GM21515 (cell line): Measurements from ENCODE around the gene MYO18B.

Source experiments
- ATAC-seq: cut with Tn5 transposase; IDR thresholded peaks from one replicate; pipeline ENCODE4 v1.9.1; 2021; ENCODE audit not compliant: unreplicated experiment

MYO18B gene

GRCh38 chr22:25772288-25772687 lies 30.3 kb downstream of the MYO18B start:
- ATAC-seq, result no peak

DNA sequence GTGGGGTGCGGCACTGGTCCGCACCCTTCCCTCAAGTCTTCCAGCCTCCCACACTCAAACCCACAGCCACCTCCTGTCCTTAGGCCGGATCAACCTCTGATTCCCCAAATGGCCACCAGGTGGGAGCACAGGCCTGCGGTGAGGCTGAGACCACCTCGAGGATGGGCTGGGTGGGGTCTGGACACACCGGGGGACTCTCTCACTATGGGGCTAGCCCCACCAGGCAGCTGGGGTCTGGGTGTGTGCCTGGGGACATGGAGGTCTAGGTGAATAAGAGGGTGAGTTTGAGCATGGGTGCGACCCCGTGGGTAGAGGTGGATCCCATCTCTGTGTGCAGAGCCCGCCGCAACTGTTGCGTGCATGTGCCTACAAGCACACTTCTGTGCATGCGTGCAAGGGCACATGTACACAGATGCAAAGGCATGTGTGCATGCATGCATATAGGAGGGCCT lies 32.6 kb downstream of the MYO18B start:
- ATAC-seq, result no peak

DNA sequence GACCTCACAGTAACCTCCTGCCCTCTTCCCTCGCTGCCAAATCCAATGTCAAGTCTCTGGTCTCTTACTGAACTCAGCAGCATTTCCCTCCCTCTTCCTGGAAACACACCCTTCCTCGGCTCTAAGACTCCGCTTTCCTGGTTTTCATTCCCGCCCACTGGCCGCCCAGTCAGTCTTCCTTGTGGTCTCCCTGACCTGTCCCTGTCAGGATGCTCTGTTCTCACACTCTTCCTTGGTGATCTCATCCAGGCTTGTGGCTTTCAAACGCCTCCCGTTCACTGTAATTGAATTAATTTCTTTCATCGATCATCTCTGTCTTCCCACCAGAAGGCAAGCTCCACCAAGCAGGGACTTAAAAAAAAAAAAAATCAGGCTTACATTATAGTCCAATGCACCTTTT lies 33.5 kb downstream of the MYO18B start:
- no peak for ATAC-seq

- no peak for ATAC-seq
Measured at GRCh38 chr22:25777411-25777810, 35.4 kb downstream of the MYO18B start.

DNA sequence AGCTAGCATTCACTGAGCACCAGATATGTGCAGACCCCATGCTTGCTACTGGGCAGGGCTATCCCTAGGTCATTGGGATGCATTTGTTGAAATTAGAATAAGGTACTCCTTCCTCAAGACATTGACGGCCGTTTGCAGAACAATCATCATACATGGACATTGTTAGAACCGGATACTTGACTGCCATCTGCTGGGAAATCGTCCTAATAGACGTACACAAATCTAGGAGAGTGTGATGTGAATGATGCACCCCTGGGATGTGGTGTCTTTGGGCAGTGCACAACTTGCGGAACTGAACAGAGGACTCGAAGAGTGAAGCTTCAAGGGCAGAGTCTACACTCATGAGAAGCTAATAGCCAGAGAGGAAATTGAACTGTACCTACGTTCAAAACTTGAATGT lies 35.9 kb downstream of the MYO18B start:
- ATAC-seq, result no peak

DNA sequence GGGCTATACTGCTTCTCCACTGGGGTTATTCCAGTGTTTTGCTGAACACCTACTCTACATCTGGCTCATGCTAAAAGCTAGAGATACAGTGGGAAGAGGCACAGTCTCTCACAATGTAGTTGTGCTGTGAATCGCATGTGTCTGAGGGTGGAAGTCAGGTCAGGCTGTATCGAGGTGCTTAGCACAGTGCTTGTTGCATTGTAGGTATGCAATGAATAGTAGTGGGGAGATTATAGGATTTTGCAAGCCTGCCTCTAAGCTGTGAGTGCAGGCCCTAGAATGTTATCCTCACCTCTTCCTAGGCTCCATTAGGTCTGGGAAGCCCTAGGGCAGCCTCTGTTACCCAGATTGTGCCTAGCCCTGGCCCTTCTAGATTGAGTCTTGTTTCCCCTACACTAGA lies 37.4 kb downstream of the MYO18B start:
- no peak for ATAC-seq

GRCh38 chr22:25779890-25780289 lies 37.9 kb downstream of the MYO18B start:
- no peak for ATAC-seq

DNA sequence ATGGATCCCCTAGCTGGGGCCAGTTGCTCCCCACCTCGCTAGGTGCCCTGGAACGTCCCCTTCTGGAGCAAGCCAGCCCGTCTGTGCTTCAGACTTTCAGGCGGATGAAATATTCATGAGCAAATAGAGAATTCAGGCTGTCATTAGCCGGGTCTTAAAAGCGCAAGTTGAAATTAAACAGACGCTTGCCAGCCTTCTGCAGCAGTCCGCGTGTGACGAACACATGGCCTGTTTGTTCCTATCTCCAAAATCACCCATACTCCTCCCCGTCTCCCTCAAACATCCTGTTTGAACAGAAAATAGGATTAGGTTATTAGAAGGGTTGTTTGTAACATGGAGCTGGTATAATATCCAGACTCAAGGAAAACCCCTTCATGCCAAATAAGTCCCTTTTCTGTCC lies 38.7 kb downstream of the MYO18B start:
- no peak for ATAC-seq

GRCh38 chr22:25781801-25782200 lies 39.8 kb downstream of the MYO18B start:
- no peak for ATAC-seq

DNA sequence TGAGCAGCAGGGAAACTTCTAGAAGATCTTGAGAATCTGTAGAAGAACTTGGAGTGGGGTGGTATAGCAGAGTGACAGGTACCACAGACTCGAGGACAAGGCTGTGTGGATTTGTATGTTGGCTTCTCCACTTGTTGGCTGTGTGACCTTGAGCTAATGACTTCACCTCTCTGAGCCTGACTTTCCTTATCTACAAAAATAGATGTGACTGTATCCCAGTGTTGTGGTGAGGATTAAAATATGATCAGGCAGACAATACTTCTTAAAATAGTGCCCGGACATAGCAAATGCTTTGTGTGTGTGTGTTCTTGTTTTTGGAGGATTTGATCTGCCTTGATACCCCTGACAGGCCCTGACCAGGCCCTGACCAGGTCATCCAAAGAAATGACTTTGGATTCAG lies 40.8 kb downstream of the MYO18B start:
- no peak for ATAC-seq

GRCh38 chr22:25783856-25784255 lies 41.9 kb downstream of the MYO18B start:
- ATAC-seq, result no peak

DNA sequence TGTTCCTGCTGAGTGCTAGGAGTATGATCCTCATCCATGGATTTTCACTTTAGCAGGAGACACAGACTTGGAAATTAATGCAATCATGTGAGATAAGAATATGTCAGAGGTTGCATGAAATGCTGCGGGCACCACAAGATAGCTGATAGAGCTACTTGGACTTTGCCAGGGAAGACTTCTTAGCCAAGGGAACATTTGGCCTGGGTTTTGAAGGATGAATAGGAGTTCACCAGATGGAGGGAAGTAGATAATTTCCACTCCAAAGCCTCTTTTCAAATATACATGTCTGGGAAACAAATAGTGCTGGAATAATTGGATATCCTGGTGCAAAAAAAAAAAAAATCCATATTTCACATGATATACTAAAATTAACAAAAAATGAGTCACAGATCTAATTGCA lies 44.2 kb downstream of the MYO18B start:
- no peak for ATAC-seq

GRCh38 chr22:25791556-25791955 lies 49.6 kb downstream of the MYO18B start:
- ATAC-seq, result no peak

DNA sequence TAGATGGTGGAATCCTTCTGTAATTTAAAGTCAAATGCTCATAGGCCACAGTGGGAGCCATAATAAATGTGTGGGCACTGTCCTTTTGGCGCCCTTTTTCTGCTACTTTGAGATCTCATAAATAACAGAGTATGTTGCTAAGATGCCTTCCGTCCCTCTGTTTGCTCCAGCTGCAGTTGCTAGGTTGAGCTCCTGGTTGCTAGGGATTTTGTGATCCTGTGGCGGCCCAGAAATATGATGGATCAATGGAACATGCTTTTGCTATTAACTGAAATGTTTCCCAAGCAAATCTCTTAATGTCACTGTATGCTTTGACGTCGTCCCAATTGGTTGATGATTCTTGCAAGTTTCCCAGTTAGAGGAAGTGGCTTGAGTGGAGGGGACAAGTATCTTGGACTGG lies 53.5 kb downstream of the MYO18B start:
- no peak for ATAC-seq

DNA sequence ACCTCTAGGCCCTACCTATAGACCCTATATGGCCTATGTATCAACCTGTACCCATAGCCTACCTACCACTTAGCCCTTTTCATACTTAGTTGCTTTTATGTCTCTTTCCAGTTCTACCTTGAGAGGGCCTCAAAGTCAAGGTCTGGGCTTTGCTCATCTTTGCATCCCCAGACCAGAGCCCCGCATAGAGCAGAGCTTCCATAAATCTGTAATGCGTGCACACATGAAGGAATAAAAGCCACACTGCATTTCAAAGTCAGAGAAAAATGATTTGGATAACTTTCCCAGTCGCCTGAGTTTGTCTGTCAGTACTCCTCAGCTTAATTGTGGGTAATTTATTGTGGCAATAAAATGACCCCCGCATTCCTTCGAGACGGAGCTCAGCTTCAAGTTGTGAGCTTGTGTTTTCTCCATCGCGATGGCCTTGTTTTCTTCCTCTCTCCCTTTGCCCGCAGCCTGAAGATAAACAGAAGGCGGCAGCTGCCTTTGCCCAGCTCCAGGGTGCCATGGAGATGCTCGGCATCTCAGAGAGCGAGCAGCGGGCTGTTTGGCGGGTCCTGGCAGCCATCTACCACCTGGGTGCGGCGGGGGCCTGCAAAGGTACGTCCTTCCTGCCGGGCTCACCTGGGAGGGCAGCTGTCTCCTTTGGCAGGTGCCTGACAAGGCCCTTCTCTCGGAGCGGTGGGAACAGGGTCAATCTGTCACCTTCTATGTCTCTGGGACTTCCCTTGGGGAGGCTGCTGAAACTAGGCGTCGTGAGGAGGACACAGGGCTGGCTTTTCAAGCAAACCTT lies 55.7 kb downstream of the MYO18B start:
- no peak for ATAC-seq

DNA sequence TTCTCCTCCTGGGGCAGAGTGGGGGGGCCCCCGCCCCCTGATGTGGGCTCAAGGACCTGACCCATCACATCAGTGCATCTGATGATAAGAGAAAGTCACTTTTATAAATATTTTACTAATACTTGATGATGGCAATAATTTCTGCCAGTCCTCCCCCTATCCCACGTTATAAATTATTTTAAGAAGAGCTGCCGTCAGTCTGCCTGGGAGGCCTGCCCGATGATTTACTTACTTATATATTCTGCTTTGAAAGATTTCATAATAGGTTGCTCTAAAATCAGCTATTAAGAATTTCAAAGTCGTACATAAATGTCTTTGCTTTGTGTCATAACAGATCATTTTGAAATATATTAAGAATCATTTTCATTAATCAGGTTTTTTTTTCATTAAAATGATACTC lies 58.8 kb downstream of the MYO18B start:
- ATAC-seq, result no peak

- no peak for ATAC-seq
Measured at GRCh38 chr22:25802018-25802417, 60.0 kb downstream of the MYO18B start.

- no peak for ATAC-seq
Measured at GRCh38 chr22:25804676-25805075, 62.7 kb downstream of the MYO18B start.

DNA sequence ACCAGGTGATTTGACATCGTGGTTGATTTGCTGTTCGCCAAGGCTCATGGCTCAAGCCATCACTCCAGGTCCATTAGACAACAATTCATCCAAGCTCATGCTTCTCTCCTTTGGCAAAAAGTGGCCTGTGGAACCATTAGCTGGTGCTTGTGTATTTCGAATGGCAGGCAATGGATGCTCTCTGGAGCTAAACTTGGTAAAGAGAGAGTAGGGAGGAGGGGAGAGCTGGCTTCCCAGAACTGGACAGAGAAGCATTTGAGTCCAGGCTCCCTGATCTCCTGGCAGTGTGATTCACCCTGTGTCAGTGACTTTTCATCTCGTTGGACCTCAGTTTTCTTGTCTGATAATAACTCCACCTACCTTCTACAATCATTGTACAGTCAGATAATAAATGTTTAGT lies 64.6 kb downstream of the MYO18B start:
- ATAC-seq, result no peak

DNA sequence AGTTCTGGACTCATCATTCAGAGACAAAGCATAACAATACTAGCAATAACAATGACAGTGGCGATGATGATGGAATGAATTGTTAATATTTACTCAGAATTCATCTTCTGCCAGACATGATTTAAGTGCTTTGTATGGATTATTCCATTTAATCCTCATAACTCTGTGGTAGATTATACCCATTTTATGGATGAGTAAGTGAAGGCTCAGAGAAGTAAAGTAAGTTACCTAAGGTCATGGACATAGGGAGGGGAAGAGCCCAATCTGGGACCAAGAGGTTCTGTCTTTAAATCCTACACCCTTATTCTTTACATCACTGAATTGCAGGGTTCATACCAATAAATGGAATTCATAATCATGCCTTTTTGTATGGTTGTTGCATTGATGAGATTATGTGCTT lies 72.7 kb downstream of the MYO18B start:
- ATAC-seq, result no peak

DNA sequence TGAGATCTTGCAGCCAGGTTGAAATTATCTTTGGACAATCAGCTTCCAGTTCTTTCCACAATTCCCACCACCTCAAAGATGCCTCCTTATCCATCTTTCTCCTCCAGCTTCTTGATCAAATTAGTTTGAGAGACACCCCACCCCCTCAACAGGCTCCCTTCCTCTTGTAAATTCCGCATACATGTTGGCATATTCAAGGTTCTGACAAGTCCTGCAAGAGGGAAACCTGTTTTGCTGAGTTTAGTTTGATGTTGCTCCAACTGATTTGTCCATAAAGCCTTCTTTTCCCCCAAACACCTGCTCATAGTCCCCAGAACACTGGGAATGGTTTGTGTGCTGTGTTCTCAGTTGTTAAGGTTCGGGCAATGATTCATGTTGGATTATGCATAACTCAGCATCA lies 73.6 kb downstream of the MYO18B start:
- ATAC-seq, result no peak

GRCh38 chr22:25816522-25817059 lies 74.6 kb downstream of the MYO18B start:
- no peak for ATAC-seq
